ENCODE data around the gene ASXL2.

- TF ChIP-seq CTCF (conservative IDR thresholded peaks at IDR 0.05; ENCODE audit: low read length) (no peak), EZH2phosphoT487 (IDR thresholded peaks at IDR 0.05; ENCODE audit: borderline replicate concordance) (no peak)
Observed at GRCh38 chr2:25917832-25918231, 39.5 kb upstream of the ASXL2 start.
